H1 (cell line): ENCODE data around the gene PAX3. TPM values are rescaled to one million over a fixed set of nuclear protein-coding genes. Genes with fewer than 3 reads are reported as not detected.

ENCODE experiments used
- CTCF ChIA-PET: fragments of 300-600 bp; sonication (Branson Sonifier 250); formaldehyde crosslinking; loops from one replicate; lab custom pipeline; 2021; ENCODE audit not compliant: partially characterized antibody; lab: Charles Lee
- POLR2A ChIA-PET: fragments of 300-600 bp; sonication (Branson Sonifier 250); formaldehyde crosslinking; loops from one replicate; lab custom pipeline; 2021; ENCODE audit warnings: inconsistent platforms; ENCODE audit not compliant: partially characterized antibody; lab: Charles Lee
- DNase-seq, 2 experiments: peaks; one replicate each; pipeline versions ENCODE4 v3.0.0 to v3.0.0-alpha.2; 2010 to 2022; ENCODE audit warnings: low spot score in 2 of 2, low read depth in 1 of 2, mixed read lengths in 1 of 2
- FAIRE-seq: peaks from 2 replicates; lab custom pipeline; 2011; peaks lifted over from hg19 to GRCh38; lab: Jason Lieb, UNC
- H2AFZ ChIP-seq: 2 replicates; pipeline ENCODE4 v1.8.1; 2012; ENCODE audit warnings: low read length, inconsistent platforms
- H2AK5ac ChIP-seq: 2 replicates; pipeline ENCODE4 v1.6.1; 2013; ENCODE audit warnings: low read depth, low read length
- H2BK120ac ChIP-seq: replicated peaks from 2 replicates; pipeline ENCODE3; 2013; ENCODE audit warnings: low read depth, low read length, inconsistent platforms
- H2BK12ac ChIP-seq: 2 replicates; pipeline ENCODE4 v1.6.1; 2013; ENCODE audit warnings: low read depth, low read length
- H2BK15ac ChIP-seq: 2 replicates; pipeline ENCODE4 v1.6.1; 2013; ENCODE audit warnings: low read length
- H2BK20ac ChIP-seq: 2 replicates; pipeline ENCODE4 v1.6.1; 2013; ENCODE audit warnings: low read length
- H2BK5ac ChIP-seq: 2 replicates; pipeline ENCODE4 v1.6.1; 2013; ENCODE audit warnings: low read depth, low read length
- H3K14ac ChIP-seq: 2 replicates; pipeline ENCODE4 v1.6.1; 2013; ENCODE audit warnings: inconsistent platforms; ENCODE audit not compliant: insufficient read length
- H3K18ac ChIP-seq: 2 replicates; pipeline ENCODE4 v1.6.1; 2013; ENCODE audit warnings: low read length; ENCODE audit errors: extremely low read depth
- H3K23ac ChIP-seq: 2 replicates; pipeline ENCODE4 v1.6.1; 2013; ENCODE audit warnings: inconsistent platforms; ENCODE audit not compliant: insufficient read length
- H3K23me2 ChIP-seq: 2 replicates; pipeline ENCODE4 v1.6.1; 2013; ENCODE audit warnings: low read depth, low read length
- H3K27ac ChIP-seq: 2 replicates; pipeline ENCODE4 v1.6.1; 2011; ENCODE audit warnings: low read depth, low read length, inconsistent platforms
- H3K27me3 ChIP-seq, 4 experiments: replicated peaks in 1 of 4; 1 replicate in 1 of 4; 2 replicates in 3 of 4; pipeline versions ENCODE4 v1.6.1 to v1.8.1; 2011 to 2013; ENCODE audit warnings: low read length in 3 of 4, mild to moderate bottlenecking in 3 of 4, inconsistent platforms in 2 of 4, mixed read lengths in 2 of 4, moderate library complexity in 1 of 4; ENCODE audit not compliant: control insufficient read depth in 3 of 4, insufficient read depth in 3 of 4; ENCODE audit errors: extremely low read depth in 1 of 4
- H3K36me3 ChIP-seq, 4 experiments: 2 replicates each; pipeline versions ENCODE4 v1.6.1 to v1.8.1; 2011 to 2013; ENCODE audit warnings: mild to moderate bottlenecking in 4 of 4, low read length in 3 of 4, moderate library complexity in 2 of 4, control low read depth in 1 of 4, inconsistent platforms in 1 of 4; ENCODE audit not compliant: insufficient read depth in 4 of 4, control insufficient read depth in 2 of 4
- H3K4ac ChIP-seq: replicated peaks from 2 replicates; pipeline ENCODE3; 2013; ENCODE audit warnings: low read length, low read depth, mixed read lengths, inconsistent platforms; ENCODE audit not compliant: insufficient read length
- H3K4me1 ChIP-seq, 4 experiments: replicated peaks in 1 of 4; 1 replicate in 1 of 4; 2 replicates in 3 of 4; pipeline versions ENCODE4 v1.6.1 to v1.8.1; 2011 to 2013; ENCODE audit warnings: low read length in 3 of 4, inconsistent platforms in 2 of 4, mixed read lengths in 1 of 4; ENCODE audit not compliant: insufficient read depth in 4 of 4, control insufficient read depth in 3 of 4
- H3K4me2 ChIP-seq, 2 experiments: 2 replicates each; pipeline versions ENCODE4 v1.6.1 to v1.8.1; 2011 to 2013; ENCODE audit warnings: low read depth in 2 of 2, low read length in 2 of 2, control low read depth in 1 of 2, inconsistent platforms in 1 of 2, mild to moderate bottlenecking in 1 of 2; ENCODE audit not compliant: insufficient read depth in 1 of 2
- H3K4me3 ChIP-seq, 4 experiments: fragments of 200-600, 300-600 bp in 1 of 4; sonication (generic), shearing (Covaris generic), sonication (Bioruptor Twin) in 1 of 4; 2 replicates each; pipeline versions ENCODE4 v1.5.1 to v1.8.1; 2011 to 2016; ENCODE audit warnings: low read length in 4 of 4, low read depth in 3 of 4, control low read depth in 2 of 4, inconsistent platforms in 2 of 4, mild to moderate bottlenecking in 2 of 4, mixed read lengths in 1 of 4, moderate library complexity in 1 of 4; ENCODE audit not compliant: insufficient read depth in 2 of 4; ENCODE audit errors: extremely low read depth in 1 of 4
- H3K56ac ChIP-seq: replicated peaks from 2 replicates; pipeline ENCODE3; 2013; ENCODE audit warnings: low read depth, mild to moderate bottlenecking, mixed read lengths, low read length, inconsistent platforms; ENCODE audit not compliant: insufficient read length
- H3K79me1 ChIP-seq: 2 replicates; pipeline ENCODE4 v1.6.1; 2013; ENCODE audit warnings: low read depth, low read length, control low read depth
- H3K79me2 ChIP-seq, 2 experiments: 2 replicates each; pipeline versions ENCODE4 v1.6.1 to v1.8.1; 2012 to 2013; ENCODE audit warnings: low read length in 2 of 2, mild to moderate bottlenecking in 2 of 2, inconsistent platforms in 1 of 2; ENCODE audit not compliant: insufficient read depth in 2 of 2, control insufficient read depth in 1 of 2
- H3K9ac ChIP-seq, 4 experiments: replicated peaks in 1 of 4; 1 replicate in 1 of 4; 2 replicates in 3 of 4; pipeline versions ENCODE4 v1.6.1 to v1.8.1; 2011 to 2013; ENCODE audit warnings: low read depth in 3 of 4, low read length in 3 of 4, control low read depth in 2 of 4, mild to moderate bottlenecking in 2 of 4, moderate library complexity in 2 of 4, inconsistent platforms in 1 of 4; ENCODE audit errors: extremely low read depth in 1 of 4
- H3K9me3 ChIP-seq, 2 experiments: 2 replicates each; pipeline versions ENCODE4 v1.6.1 to v1.8.1; 2012 to 2013; ENCODE audit warnings: mild to moderate bottlenecking in 2 of 2, moderate library complexity in 2 of 2, control low read depth in 1 of 2, inconsistent platforms in 1 of 2, low read depth in 1 of 2, low read length in 1 of 2, mixed read lengths in 1 of 2; ENCODE audit not compliant: insufficient read depth in 2 of 2
- H4K20me1 ChIP-seq, 2 experiments: replicated peaks in 1 of 2; 2 replicates each; pipeline versions ENCODE3 to v1.8.1; 2011 to 2013; ENCODE audit warnings: inconsistent platforms in 2 of 2, low read length in 2 of 2, mild to moderate bottlenecking in 1 of 2; ENCODE audit not compliant: insufficient read depth in 2 of 2, control insufficient read depth in 1 of 2
- H4K5ac ChIP-seq: 2 replicates; pipeline ENCODE4 v1.6.1; 2013; ENCODE audit warnings: low read length, low read depth, mixed read lengths, inconsistent platforms; ENCODE audit not compliant: insufficient read length
- H4K8ac ChIP-seq: 2 replicates; pipeline ENCODE4 v1.8.0; 2013; ENCODE audit warnings: mild to moderate bottlenecking, moderate library complexity, low read length, inconsistent platforms; ENCODE audit not compliant: insufficient read depth; ENCODE audit errors: extremely low read depth
- H4K91ac ChIP-seq: replicated peaks from 2 replicates; pipeline ENCODE3; 2013; ENCODE audit warnings: low read length, mixed read lengths, inconsistent platforms; ENCODE audit not compliant: insufficient read length
- BRCA1 ChIP-seq: IDR thresholded peaks from 2 replicates; pipeline ENCODE4 v1.6.1; 2012; ENCODE audit warnings: low read depth, low read length, improper control_type of control experiment
- CBX5 ChIP-seq: fragments of 300-800, 300-1000 bp; sonication (generic); IDR thresholded peaks from 2 replicates; pipeline ENCODE4 v1.7.1; 2016; ENCODE audit warnings: antibody characterized with exemption, low read length, low read depth
- CHD2 ChIP-seq: IDR thresholded peaks from 2 replicates; pipeline ENCODE4 v1.6.1; 2012; ENCODE audit warnings: low read length, improper control_type of control experiment
- CTBP2 ChIP-seq: IDR thresholded peaks from 2 replicates; pipeline ENCODE4 v1.7.0; 2011; ENCODE audit warnings: borderline replicate concordance, mild to moderate bottlenecking, moderate library complexity, mixed read lengths, low read length; ENCODE audit not compliant: insufficient read depth, insufficient read length
- EZH2 ChIP-seq: fragments of 200-600 bp; sonication (generic); IDR thresholded peaks from 2 replicates; pipeline ENCODE4 v1.7.1; 2012; ENCODE audit warnings: low read depth, mild to moderate bottlenecking, moderate library complexity, low read length, inconsistent platforms; ENCODE audit not compliant: severe bottlenecking
- KDM1A ChIP-seq: fragments of 200-600, 300-600 bp; sonication (generic); IDR thresholded peaks from 2 replicates; pipeline ENCODE4 v1.7.1; 2016; ENCODE audit warnings: mild to moderate bottlenecking, low read length, borderline replicate concordance
- KDM5A ChIP-seq: fragments of 200-600 bp; IDR thresholded peaks from 2 replicates; pipeline ENCODE4 v1.7.1; 2012; ENCODE audit warnings: mild to moderate bottlenecking, low read length, inconsistent platforms, mixed read lengths
- MAFK ChIP-seq: IDR thresholded peaks from 2 replicates; pipeline ENCODE4 v1.6.1; 2012; ENCODE audit warnings: low read depth, mild to moderate bottlenecking, improper control_type of control experiment, low read length
- PHF8 ChIP-seq: fragments of 200-600 bp; sonication (generic); conservative IDR thresholded peaks from 2 replicates; pipeline ENCODE4 v1.7.1; 2012; ENCODE audit warnings: low read depth, mild to moderate bottlenecking, inconsistent platforms, low read length, moderate library complexity
- POU5F1 ChIP-seq: IDR thresholded peaks from 2 replicates; pipeline ENCODE4 v1.6.1; 2011; ENCODE audit warnings: low read depth, mild to moderate bottlenecking, low read length, moderate library complexity
- SIN3A ChIP-seq, 2 experiments: IDR thresholded peaks in 1 of 2; conservative IDR thresholded peaks in 1 of 2; 2 replicates each; pipeline ENCODE4 v1.6.1; 2011 to 2012; ENCODE audit warnings: low read length in 2 of 2, improper control_type of control experiment in 1 of 2, low read depth in 1 of 2, mild to moderate bottlenecking in 1 of 2
- TAF1 ChIP-seq: IDR thresholded peaks from 2 replicates; pipeline ENCODE4 v1.6.1; 2011; ENCODE audit warnings: mild to moderate bottlenecking, low read depth, low read length
- YY1 ChIP-seq: IDR thresholded peaks from 2 replicates; pipeline ENCODE4 v1.6.1; 2011; ENCODE audit warnings: low read depth, mild to moderate bottlenecking, low read length
- WGBS, 2 experiments: shearing (Covaris generic) in 1 of 2; methylation state at CpG; one replicate each; pipeline versions ENCODE4 v1.1.6 to v1.1.7; 2013 to 2015; ENCODE audit warnings: low lambda C conversion rate in 2 of 2, mixed read lengths in 2 of 2, inconsistent platforms in 1 of 2, low coverage in 1 of 2, missing lambda C conversion rate in 1 of 2; ENCODE audit not compliant: insufficient replicate concordance in 2 of 2, insufficient coverage in 1 of 2, insufficient read length in 1 of 2; ENCODE audit errors: extremely low coverage in 1 of 2, missing lambda C conversion rate in 1 of 2; 5-methylcytosine and 5-hydroxymethylcytosine counted together
- polyA plus RNA-seq, 7 experiments: library from polyadenylated mRNA; depleted of rRNA in 3 of 7; stranded (reverse) in 5 of 7; unstranded in 2 of 7; fragments of >200 nt in 5 of 7; fragments of 200-250 nt in 2 of 7; gene quantifications; 1 replicate in 5 of 7; 2 replicates in 1 of 7; 4 replicates in 1 of 7; pipeline versions ENCODE4 v1.2.1 to v1.2.3, GENCODE V29; 2011 to 2013; ENCODE audit warnings: missing spikeins in 2 of 7, mixed read lengths in 2 of 7
- total RNA-seq: library from RNA; stranded (reverse); fragmentation: NEBNext Ultra II Directional; extraction: Animal tissue kit (Norgen Biotek cat#: 25700); gene quantifications from 2 replicates; pipeline ENCODE4 v1.2.1, GENCODE V29; 2021
- TF ChIP-seq, protein P1 (sequence below): IDR thresholded peaks from 2 replicates; pipeline ENCODE4 v1.6.1; 2011; ENCODE audit warnings: low read length, improper control_type of control experiment

Gene PAX3
- total and polyA plus RNA-seq, 2 of the 8 experiments (the other 6 are each of a cell fraction or from before 2014, with no cell fraction given) = 0.33 TPM; not detected in 1

DNA sequence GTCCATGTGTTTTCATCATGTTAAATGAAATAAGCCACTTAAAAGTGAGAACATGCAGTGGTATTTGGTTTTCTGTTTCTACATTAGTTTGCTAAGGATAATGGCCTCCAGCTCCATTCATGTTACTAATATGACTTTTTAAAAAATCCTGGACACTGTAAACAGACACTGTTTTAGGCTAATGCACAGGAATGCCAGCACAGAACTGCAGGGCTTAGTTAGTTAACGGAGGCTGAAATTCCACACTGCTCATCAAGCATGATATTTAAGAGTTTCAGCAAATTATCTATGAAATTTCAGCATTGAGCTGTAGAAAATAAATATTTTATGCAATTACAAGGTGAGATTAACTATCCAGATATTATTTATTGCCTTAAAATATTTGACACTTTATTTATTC, 42.5 kb upstream of the PAX3 start:
- H3K9ac ChIP-seq = no peak overlapping the region
- H3K79me1 ChIP-seq = no peaks in the 10 kb centered on the region
- no peak overlapping the region for H4K91ac ChIP-seq
- H3K14ac ChIP-seq = no peak overlapping the region
- ChIA-PET POLR2A (no interaction called here), CTCF (no interaction called here)
- H3K4me2 ChIP-seq = no peak overlapping the region
- no peak overlapping the region for H3K4ac ChIP-seq
- H3K4me1 ChIP-seq = no peaks in the 10 kb centered on the region
- H3K23me2 ChIP-seq = no peaks in the 10 kb centered on the region; the same call in 1 of the 2 replicates
- H2AFZ ChIP-seq = no peak overlapping the region
- H3K4me3 ChIP-seq = no peak overlapping the region
- no peak overlapping the region for H2BK12ac ChIP-seq
- H3K56ac ChIP-seq = no peak overlapping the region
- FAIRE-seq (no peak), DNase-seq (no peak)
- no peaks in the 10 kb centered on the region; a peak in 1 of 8 replicates for H3K36me3 ChIP-seq
- no peaks in the 10 kb centered on the region for H4K20me1 ChIP-seq
- H3K9me3 ChIP-seq = no peaks in the 10 kb centered on the region
- H2BK5ac ChIP-seq = no peak overlapping the region
- no peak overlapping the region for H2BK20ac ChIP-seq
- H3K23ac ChIP-seq = no peak overlapping the region
- H3K27ac ChIP-seq = no peak overlapping the region
- H4K8ac ChIP-seq = no peak overlapping the region
- H2BK15ac ChIP-seq = no peak overlapping the region
- no peak overlapping the region for H4K5ac ChIP-seq
- H3K79me2 ChIP-seq = no peaks in the 10 kb centered on the region
- H3K27me3 ChIP-seq = no peaks in the 10 kb centered on the region
- no peak overlapping the region for H3K18ac ChIP-seq
- H2AK5ac ChIP-seq = no peak overlapping the region
- whole genome bisulfite sequencing, 2 experiments = 80% methylated on average over 1 of the region's 1 CpG; no CpG with 5 or more reads in 1 of the 2 experiments
- H2BK120ac ChIP-seq = no peak overlapping the region
- no peak for TF ChIP-seq MAFK
- no peak for TF ChIP-seq YY1
- TF ChIP-seq CTBP2 = no peak
- no peak for TF ChIP-seq POU5F1
- no peak for TF ChIP-seq CHD2
- no peak for TF ChIP-seq KDM5A
- TF ChIP-seq TAF1 = no peak
- TF ChIP-seq SIN3A (conservative IDR thresholded peaks at IDR 0.05 in 1 of 2, IDR thresholded peaks at IDR 0.05 in 1 of 2; ENCODE audit: low read depth in 1 of 2, low read length in 2 of 2) = no peak
- TF ChIP-seq EZH2 = no peak
- TF ChIP-seq, protein P1, sequence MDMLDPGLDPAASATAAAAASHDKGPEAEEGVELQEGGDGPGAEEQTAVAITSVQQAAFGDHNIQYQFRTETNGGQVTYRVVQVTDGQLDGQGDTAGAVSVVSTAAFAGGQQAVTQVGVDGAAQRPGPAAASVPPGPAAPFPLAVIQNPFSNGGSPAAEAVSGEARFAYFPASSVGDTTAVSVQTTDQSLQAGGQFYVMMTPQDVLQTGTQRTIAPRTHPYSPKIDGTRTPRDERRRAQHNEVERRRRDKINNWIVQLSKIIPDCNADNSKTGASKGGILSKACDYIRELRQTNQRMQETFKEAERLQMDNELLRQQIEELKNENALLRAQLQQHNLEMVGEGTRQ = no peak
- TF ChIP-seq BRCA1 = no peak
- TF ChIP-seq PHF8 = no peak
- TF ChIP-seq CBX5 = no peak
- TF ChIP-seq KDM1A = no peak
